A673 (cell line): ENCODE results near the gene GAS2L3.

Experiments
- EZH2 ChIP-seq: fragments of 200-600 bp; sonication (generic); IDR thresholded peaks from 2 replicates; pipeline ENCODE4 v1.6.1; 2017; ENCODE audit warnings: borderline replicate concordance, low read depth, mild to moderate bottlenecking, mixed read lengths, antibody characterized with exemption, low read length; ENCODE audit not compliant: poor library complexity, severe bottlenecking
- TF ChIP-seq, protein P1 (sequence below): fragments of 300-800, 200-600 bp; sonication (generic); conservative IDR thresholded peaks from 2 replicates; pipeline ENCODE4 v1.5.1; 2017; ENCODE audit warnings: low read depth, mild to moderate bottlenecking, antibody characterized with exemption, low read length, moderate library complexity, mixed read lengths

GRCh38 chr12:100576331-100577036 lies 3.0 kb downstream of the GAS2L3 start:
- TF ChIP-seq, protein P1, sequence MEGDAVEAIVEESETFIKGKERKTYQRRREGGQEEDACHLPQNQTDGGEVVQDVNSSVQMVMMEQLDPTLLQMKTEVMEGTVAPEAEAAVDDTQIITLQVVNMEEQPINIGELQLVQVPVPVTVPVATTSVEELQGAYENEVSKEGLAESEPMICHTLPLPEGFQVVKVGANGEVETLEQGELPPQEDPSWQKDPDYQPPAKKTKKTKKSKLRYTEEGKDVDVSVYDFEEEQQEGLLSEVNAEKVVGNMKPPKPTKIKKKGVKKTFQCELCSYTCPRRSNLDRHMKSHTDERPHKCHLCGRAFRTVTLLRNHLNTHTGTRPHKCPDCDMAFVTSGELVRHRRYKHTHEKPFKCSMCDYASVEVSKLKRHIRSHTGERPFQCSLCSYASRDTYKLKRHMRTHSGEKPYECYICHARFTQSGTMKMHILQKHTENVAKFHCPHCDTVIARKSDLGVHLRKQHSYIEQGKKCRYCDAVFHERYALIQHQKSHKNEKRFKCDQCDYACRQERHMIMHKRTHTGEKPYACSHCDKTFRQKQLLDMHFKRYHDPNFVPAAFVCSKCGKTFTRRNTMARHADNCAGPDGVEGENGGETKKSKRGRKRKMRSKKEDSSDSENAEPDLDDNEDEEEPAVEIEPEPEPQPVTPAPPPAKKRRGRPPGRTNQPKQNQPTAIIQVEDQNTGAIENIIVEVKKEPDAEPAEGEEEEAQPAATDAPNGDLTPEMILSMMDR, result no peak
- TF ChIP-seq EZH2, result no peak
